IPS DF 4.7 (cell line): ENCODE measurements around the gene NRXN3.

ENCODE experiments used
- DNase-seq: peaks from one replicate; pipeline ENCODE4 v3.0.0-alpha.2; 2013; ENCODE audit warnings: low spot score; ENCODE audit errors: extremely low read depth

The NRXN3 gene

DNA sequence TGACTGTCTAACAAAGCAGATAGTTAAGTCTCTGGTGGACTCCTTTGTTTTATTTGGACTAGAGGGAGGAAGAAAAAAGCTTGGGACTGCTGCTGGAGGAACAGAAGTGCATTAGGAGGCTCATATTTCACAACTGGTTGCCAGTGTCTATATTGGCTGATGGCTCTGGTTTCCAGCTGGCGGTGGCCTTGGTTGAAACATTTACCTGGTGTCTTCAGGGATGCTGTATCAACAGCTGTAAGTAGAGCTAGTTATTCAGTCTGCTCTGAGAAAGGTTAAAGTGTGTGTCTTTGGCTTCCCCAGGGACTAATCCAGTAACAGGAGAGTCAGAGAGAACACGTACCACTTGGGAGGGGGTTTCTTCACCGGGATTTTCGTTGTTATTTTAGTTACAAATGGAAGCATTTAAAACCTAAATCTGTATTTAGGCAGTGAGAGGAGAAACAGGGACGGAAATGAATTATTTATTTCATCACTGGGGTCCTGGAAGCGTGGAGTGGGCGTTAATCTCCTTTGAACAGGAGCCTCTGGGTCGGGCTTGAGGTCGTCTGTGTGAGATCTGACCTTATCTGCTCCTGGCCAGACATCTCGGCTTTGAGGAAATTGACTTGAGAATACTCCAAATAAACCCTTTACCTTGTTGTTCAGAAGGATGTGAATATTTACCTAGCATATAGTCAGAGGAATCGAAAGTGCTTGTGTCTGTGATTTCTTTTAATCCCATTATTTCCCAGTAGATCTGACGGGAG lies 149.9 kb downstream of the NRXN3 start:
- no peak for DNase-seq

DNA sequence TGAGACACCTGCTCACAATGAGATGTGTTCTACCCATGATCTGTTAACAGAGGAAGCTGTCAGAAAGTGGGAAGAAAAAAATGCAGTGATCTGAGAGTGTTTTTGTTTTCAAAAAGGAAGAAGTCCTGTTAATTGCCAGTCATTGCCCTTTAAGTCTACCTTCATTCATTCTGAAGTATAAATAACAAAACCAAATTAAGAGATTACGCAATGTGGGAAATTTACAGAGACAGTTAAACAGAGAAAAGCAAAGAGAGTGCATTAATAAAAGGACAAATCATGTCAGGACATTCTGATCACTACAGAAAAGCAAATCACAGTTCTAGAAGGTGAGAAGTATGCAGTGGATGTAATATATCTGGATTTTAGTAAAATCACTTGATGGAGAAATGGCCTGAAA lies 154.2 kb downstream of the NRXN3 start:
- DNase-seq: no peak

DNA sequence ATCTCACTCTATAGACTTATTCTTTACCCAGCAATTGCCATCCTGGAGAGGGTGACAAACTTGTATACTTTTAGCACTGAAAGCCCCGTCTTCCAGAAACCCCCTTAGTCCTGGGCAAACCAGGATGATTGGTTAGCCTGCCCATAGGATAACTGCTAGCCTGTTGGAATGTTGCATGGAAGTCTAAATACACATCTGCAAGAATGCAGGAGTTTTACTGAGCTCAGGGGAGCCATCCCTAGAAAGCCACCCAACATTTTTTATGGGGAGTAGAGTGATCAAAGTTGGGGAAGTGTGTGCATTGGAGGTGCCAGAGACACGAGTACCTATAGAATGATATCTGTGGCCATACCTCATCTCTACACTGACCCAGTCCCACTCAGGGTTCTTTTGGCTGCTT lies 155.7 kb downstream of the NRXN3 start:
- no peak for DNase-seq

DNA sequence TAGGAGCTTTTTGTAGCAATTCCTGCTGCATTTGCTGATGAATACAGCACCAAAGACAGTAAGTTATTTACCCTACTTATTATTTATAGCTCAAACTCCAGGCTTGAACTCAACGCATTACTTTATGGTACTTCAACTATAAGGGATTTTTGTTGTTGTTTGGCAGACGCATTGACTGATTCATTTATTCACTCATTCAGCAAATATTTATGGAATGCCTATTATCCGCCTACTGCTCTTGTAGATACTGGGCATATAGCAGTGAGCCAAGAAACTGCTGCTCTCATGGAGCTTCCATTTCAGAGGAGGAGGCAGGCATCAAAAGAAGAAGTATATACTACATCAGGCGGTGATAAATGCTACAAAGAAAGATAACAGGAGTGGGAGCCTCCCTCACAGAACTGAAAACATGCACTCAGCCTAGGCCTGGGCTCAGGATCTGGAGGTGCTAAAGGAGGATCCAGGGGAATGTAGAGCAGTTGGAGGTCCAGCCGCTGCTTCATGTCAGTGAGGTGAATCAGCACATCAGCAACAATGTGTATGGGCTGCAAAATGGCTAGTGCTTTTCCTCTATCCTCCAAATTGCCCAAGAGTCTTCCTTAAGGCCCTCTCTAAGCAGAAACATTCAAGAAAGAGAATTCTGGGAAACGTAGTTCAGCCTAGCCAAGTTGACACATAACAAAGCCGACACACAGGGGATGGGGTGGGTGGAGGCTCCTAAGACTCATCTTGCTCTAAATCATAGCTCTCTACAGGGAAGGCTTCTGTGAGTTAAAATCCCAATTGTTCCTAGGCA lies 157.5 kb downstream of the NRXN3 start:
- DNase-seq: no peak

DNA sequence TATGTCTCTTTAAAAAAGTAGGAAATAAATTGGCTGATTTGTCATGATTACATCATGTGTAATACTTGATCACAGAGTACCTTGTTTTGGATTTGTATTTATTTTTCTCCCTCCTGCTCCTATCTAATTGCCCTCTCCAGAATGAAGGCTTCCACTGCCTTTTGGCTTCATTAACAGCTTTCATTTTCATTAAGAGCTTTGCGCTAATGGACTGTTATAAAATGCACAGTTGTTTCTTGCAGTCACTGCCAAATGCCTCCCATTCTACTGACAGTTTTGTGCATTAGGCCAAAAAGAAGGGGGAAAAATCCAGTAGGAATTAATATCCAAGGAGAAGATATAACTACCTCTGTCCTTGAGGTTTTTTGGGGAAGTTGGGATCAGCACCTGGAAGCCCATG lies 159.2 kb downstream of the NRXN3 start:
- DNase-seq: no peak

DNA sequence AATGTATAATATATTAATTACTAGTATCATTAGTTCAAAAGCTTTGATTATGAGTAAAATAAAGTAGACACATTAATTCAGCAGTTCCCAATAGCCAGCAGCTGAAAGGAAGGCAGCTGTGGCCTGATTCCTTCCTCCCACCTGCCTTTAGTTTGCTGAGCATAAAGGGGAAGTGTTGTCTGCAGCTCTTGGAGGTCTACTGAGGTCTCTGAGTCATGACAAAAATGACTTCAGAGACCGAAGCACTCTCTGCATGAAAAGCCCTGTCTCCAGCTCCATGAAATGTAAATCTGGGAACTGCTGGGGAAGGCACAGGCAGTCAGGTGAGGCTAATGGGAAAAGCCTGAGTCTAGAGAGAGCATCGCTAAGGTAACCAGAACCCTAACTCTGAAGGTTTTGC lies 165.4 kb downstream of the NRXN3 start:
- DNase-seq: no peak

DNA sequence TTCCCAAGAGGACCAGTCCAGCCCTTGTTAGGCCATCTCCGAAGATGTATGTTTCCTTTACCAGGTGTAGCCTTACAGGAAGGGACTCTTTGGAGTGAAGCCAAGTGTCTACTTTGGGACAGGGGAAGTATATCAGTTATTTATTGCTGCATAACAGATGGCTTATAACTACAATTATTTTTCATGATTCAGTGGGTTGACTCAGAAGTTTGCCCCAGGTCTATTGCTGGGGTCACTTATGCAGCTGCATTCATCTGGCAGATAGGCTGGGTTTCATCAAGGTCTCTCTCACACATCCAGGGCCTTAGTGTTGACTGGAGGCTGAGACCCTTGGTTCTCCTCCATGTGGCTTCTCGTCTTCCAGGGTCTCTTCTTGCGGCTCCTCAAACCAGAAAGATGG lies 170.1 kb downstream of the NRXN3 start:
- no peak for DNase-seq

DNA sequence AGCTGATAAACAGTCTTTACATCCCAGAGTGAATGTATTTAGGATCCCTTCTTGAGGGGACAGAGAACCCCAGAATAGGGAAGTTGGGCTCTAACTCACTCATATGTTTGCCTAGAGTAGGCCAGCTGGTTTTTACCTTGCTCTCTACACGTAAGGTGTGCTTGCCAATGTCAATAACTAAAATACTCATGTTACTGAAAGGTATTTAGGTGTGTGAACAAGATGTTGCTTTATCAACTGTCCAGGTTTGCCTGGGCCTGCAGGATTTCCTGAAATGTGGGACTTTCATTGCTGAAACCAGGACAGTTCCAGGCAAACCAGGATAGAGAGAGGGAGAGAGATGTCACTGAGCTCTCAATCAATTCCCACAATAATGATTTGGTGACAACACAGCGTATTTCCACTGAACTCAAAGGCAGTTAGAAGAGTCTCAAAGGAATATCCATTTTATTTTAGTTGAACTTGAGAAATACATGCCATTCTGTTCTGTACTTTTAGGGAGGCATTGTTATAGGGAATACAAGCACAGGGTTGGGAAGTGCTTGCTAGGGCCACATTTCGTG lies 171.7 kb downstream of the NRXN3 start:
- DNase-seq: no peak

DNA sequence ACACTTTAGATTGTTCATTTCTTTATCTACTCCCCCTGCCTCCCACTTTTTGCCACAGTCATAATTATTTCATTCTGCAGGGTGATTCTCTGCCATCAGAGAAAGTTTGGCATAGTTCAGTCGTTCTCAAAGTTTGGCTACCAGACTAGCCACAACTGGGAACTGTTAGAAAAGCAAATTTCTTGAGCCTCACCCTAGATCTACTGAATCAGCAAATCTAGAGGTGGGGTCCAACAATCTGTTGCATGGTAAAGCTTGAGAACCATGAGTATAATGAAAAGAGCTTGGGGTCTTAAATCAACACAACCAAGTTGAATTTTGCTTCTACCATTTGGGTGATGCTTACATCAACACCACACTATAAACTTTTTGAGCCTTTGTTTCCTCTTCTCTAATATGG lies 172.7 kb downstream of the NRXN3 start:
- DNase-seq: no peak

DNA sequence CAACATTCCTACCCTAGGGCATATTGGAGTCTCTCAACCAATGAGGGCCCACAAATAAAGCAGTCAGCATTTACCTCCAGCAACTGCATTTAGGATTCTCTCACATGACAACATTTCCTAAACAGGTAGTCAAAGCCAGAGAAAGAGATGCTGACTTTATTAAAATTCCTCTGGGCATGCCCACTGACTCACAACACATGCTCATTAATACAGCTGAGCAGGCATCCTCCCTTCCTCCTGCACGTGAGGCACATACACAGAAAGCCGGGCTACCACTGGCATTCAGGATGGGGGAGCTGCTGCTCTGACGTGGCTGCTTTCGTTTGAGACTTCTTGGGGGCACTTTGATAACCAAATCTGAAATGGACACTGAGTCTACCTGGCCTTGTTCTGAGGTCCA lies 174.1 kb downstream of the NRXN3 start:
- no peak for DNase-seq

DNA sequence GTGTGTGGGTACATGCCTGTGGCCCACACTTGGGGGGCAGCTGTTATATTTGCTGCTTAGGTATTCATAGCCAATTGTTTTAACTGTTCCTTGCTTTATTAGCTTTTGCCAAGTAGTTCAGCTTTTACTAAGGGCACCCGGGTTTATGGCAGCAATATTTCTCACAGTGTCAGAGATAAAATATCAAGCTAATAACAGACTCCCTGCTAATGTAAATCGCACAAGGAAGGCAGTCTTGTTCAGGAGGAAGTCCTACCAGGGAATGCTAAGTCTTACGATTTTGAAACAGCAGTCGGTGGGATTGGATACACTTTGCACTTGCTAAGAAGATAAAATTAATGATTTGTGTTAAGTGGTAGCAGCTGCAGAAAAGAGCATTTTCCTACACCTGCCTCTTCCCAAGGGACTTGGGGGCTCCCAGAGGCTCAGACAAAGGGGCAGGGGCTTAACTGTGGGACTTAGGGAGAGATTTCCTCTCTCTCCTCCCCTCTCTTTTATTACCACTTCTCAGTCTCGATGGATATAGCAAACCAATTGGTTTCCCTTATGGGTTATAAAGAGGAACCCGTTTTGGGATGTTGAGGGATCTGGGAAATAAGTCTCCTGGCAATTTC lies 175.1 kb downstream of the NRXN3 start:
- no peak for DNase-seq

DNA sequence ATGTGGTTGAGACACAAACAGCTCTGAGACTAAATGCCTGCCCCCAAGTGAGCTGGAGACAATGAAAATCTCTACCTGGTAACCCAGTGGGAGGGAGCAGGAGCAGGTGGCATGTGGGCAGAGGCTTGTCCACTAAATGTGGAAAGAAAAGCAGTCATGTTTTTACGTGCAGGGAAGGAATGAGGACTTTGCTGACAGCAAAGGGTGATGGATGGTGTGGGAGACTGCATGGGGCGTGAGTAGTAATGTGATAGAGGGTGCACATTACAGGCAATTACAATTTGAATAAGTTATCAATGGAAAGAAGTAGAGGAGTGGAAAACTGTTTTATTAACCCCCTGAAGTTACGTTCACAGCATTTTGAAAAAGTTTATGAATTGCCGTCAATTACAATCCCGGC lies 176.6 kb downstream of the NRXN3 start:
- no peak for DNase-seq

DNA sequence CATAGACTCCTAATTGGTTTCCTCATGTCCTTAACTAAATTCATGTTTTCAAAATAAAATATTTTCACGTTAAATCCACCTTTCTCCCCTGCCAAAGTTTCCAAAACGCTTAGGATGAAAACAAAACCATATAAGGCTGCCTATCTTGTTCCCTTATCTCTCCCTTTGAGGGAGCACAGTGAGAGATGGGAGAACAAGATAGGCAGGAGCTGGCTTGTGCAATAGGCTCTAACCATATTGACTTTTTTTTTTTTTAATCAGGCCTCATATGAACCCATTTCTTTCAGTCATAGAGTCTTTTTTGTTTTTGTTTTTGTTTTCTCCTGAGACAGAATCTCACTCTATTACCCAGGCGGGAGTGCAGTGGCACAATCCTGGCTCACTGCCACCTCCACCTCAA lies 184.9 kb downstream of the NRXN3 start:
- DNase-seq: no peak

DNA sequence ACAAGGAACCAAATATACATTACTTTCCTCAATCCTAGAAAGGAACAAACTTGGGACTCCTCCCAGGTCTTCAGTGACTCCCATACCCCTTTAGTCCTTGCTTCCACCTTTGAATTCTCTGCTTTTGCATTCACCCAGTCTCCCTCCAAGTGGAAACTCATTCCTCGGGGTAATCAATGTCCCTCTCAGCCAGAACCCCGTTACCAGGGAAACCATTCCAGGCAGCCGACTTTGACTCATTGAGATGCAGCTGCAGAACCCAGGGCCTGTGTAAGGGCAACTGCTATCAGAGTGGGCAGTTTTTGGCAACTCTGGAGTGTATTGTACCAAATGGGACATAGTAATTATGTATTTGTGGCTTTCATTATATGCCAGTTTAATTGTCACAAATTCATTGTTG lies 186.2 kb downstream of the NRXN3 start:
- no peak for DNase-seq

DNA sequence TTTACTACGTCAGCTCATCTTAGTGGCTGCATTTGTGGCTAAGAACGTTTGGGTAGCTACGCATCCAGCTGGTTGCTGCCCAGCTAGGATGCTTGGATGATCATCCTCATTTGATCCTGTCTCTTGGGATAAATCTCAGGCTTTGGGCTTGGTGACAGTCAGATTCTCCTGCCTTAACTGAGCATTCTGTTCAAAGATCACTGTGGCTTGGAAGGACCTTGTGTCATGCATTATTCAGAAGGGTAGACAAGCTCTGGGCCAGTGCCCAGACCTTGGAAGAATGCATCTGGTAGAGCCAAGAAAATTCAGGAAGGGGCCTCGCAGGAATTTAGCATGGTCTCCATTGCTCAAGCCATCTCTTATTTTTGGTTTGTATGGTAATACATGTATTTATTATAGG lies 188.4 kb downstream of the NRXN3 start:
- no peak for DNase-seq

DNA sequence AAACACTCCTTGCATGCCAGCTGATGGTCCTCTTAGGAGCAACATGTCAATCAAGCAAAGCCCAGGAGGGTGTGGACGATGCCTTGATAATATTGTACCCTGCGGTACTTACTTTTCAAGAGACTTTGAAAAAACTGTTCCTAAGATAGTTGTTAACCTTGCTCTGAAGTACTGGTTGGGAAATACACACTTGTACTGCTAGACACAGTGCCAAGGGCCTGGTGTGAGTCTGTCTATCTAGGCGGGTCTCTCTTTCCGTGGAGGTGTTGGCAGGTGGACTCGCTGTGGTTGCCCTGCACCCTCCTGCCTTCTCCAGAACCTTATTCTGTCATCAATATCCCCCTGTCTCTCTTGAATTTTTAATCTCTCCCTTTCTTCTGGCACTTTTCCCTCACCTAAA lies 189.4 kb downstream of the NRXN3 start:
- DNase-seq: no peak

DNA sequence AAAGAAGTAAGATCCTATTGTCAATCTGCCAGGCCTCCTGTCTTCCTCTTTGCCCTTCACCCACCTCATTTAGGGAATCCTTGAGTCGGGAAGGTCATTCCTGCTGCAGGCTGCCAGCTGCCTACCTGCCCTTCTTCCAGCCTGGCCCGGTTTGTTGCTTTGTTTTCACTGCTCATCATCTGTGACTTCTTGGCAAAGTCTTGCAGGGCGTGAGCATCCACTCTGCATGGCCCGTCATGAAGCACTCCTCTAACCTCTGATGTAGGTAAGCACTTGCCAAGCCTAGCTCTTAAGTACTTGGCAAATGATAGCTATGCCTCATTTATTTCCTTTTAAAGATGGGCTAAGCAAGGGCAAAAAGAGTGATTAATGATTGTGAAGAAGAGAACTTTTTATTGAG lies 192.8 kb downstream of the NRXN3 start:
- DNase-seq: no peak

DNA sequence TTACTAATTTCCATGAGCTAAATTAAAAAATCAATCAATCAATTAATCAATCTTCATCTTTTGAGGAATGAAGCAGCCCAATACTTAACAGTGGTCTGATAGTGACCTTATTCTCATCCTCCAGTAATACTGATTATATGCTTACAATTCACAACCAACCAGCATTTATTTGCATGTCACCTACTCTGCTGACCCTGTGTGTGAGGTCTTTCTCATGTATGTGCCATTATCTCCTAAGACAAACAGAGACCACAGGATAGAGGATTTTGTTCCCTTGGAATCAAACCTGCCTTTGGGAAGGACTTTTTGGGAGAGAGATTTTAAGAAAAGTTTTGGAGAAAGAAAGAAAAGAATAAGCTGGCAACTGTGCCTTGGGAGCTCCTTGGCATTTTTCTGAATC lies 197.2 kb downstream of the NRXN3 start:
- DNase-seq: no peak

DNA sequence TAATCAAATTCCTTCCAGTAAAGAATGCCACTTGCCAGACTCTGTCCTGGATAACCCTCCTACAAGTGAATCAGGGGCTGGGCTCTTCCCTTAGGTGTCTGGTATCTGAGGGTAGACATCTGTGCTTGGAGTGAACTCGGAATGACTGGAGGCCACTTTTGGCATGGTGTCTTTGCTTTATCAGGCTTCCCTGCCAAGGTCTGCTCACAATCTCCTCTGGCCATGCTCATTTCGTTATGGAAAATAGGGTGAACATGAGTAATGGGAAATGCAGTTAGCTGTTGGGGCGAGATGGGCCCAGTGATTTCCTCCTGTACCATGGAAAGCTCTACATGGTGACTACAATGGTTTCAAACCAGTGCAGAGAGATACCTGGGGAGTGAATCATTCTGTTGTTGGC lies 212.9 kb downstream of the NRXN3 start:
- DNase-seq: no peak

DNA sequence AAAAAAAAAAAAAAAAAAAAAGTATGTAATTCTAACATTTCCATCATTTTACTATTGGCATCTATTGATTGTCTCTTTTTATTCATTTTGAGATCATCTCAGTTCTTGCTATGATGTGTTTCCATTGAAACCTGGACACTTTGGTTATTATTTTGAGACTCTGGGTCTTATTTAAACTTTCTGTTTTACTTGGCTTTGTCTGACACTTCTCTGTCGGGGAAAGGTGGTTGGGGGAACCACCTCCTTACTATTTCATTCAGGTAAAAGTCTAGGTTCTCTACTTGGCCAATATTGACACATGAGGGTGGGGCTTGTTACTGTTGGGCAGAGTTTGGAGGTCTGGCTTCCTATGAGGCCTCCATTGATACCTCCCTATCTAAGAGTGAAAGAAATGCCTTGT lies 228.0 kb downstream of the NRXN3 start:
- no peak for DNase-seq

DNA sequence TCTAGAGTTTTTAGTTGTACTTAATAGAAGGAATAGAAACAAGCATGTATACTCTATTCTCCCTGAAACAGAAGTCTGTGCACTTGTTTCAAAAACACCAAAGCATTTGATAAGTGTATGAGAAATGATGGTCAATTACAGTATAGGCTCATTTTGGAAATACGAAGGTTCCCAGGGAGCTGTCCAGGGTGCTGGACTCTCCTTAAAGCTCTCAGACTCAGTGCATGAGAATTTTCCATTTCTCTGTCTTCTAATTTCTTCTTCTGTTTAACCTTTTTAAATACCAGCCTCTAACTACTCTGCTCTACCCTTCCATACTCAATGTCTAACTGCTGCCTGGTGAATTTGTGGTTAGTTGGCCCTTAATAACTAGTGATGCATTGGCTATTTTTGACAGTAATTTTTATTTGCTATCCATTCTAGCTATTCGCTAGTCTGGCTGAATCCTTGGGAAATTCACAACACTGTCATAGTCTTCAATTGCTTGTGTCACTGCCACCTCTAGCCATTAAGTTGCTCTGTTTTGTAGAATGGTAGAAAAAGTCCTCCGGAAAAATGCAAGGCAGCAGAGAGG lies 229.2 kb downstream of the NRXN3 start:
- DNase-seq: no peak

DNA sequence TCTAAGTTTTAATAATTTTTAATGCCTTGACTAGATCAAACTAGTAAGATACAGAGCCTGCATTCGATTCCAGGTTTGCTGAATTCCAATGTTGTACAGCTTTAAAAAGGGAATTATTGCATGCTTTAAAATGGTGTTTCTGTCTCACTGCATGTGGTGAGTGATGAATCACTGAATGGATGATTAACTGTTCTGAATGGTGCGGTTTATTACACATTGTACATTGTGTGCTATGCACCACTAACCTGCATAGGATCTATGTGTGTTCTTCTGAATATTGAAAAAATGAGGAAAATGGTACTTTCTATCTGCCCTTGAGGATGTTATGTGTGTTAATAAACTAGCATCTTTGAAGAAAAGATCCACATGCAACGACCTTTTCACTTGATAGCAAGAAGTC lies 231.7 kb downstream of the NRXN3 start:
- DNase-seq: no peak
